Skeletal muscle tissue (tissue), 4 donors: ENCODE results near the gene KLHL7. TPM values are rescaled to one million over a fixed set of nuclear protein-coding genes. Genes with fewer than 3 reads are reported as not detected.
A peak's percentile ranks its signal among the peaks of the same experiment; 100 is the strongest.

Source experiments
- H3K27ac ChIP-seq: one replicate; pipeline ENCODE4 v1.7.0; 2013; ENCODE audit warnings: mild to moderate bottlenecking, low read depth, low read length, inconsistent platforms
- H3K27me3 ChIP-seq, 3 donors: one replicate each; pipeline ENCODE4 v1.7.0; 2013; ENCODE audit warnings: low read length in 3 of 3; ENCODE audit not compliant: control insufficient read depth in 3 of 3, insufficient read depth in 3 of 3
- H3K36me3 ChIP-seq, 3 donors: one replicate each; pipeline ENCODE4 v1.7.0; 2013; ENCODE audit warnings: low read length in 3 of 3; ENCODE audit not compliant: control insufficient read depth in 3 of 3, insufficient read depth in 3 of 3
- H3K4me1 ChIP-seq, 3 donors: one replicate each; pipeline ENCODE4 v1.7.0; 2013; ENCODE audit warnings: low read length in 3 of 3, mild to moderate bottlenecking in 3 of 3; ENCODE audit not compliant: control insufficient read depth in 3 of 3, insufficient read depth in 3 of 3
- H3K4me3 ChIP-seq, 3 donors: one replicate each; pipeline ENCODE4 v1.7.0; 2013; ENCODE audit warnings: low read length in 3 of 3
- H3K9ac ChIP-seq, 3 donors: one replicate each; pipeline ENCODE4 v1.7.0; 2013; ENCODE audit warnings: low read length in 3 of 3, mild to moderate bottlenecking in 3 of 3, moderate library complexity in 2 of 3, low read depth in 1 of 3
- H3K9me3 ChIP-seq, 3 donors: one replicate each; pipeline ENCODE4 v1.7.0; 2013; ENCODE audit warnings: low read length in 3 of 3; ENCODE audit not compliant: control insufficient read depth in 3 of 3
- total RNA-seq: library from RNA; depleted of rRNA; stranded (reverse); fragments of >200 nt; gene quantifications from one replicate; pipeline ENCODE4 v1.2.3, GENCODE V29; 2014
- donor health status: Osteomylitis.

KLHL7 gene
- 17.7 TPM for total RNA-seq

- Histone ChIP-seq H3K9me3 (no peaks in the 10 kb centered on the region), H3K36me3 (no peaks in the 10 kb centered on the region), H3K27me3 (no peaks in the 10 kb centered on the region), H3K4me1 (peaks cover 12 to 29% (median 14%) of the 10 kb centered on the region in 3 donors), H3K27ac (peak within 1 kb of the TSS; percentile 87), H3K4me3 (peak within 1 kb of the TSS; percentile 87 to 90 (median 87)), H3K9ac (peak within 1 kb of the TSS; percentile 86 to 94 (median 92))
Measured at GRCh38 chr7:23105644-23106056, at the start of gene KLHL7. TSS of gene KLHL7 (plus strand) at chr7:23105785. CDS start at chr7:23106027, 242 bp downstream.

GRCh38 chr7:23058408-23059096 is 47.0 kb upstream of the KLHL7 start:
- Histone ChIP-seq H3K9me3 (no peaks in the 10 kb centered on the region), H3K27ac (no peak overlapping the region), H3K4me3 (no peak overlapping the region), H3K4me1 (no peaks in the 10 kb centered on the region), H3K27me3 (no peaks in the 10 kb centered on the region), H3K9ac (no peak overlapping the region), H3K36me3 (no peaks in the 10 kb centered on the region)

- Histone ChIP-seq H3K4me3 (no peak overlapping the region), H3K4me1 (no peaks in the 10 kb centered on the region), H3K36me3 (no peaks in the 10 kb centered on the region), H3K9ac (no peak overlapping the region), H3K27ac (no peak overlapping the region), H3K27me3 (no peaks in the 10 kb centered on the region), H3K9me3 (no peaks in the 10 kb centered on the region)
Measured at GRCh38 chr7:23061327-23061726, 44.3 kb upstream of the KLHL7 start.

GRCh38 chr7:23062452-23062851 is 43.1 kb upstream of the KLHL7 start:
- no peak overlapping the region for H3K27ac ChIP-seq
- no peaks in the 10 kb centered on the region for H3K4me1 ChIP-seq
- H3K27me3 ChIP-seq = no peaks in the 10 kb centered on the region
- no peak overlapping the region for H3K4me3 ChIP-seq
- no peaks in the 10 kb centered on the region for H3K9me3 ChIP-seq
- H3K9ac ChIP-seq = no peak overlapping the region
- no peaks in the 10 kb centered on the region for H3K36me3 ChIP-seq

- H3K36me3 ChIP-seq = no peaks in the 10 kb centered on the region
- no peaks in the 10 kb centered on the region for H3K4me1 ChIP-seq
- H3K4me3 ChIP-seq = no peak overlapping the region
- H3K27me3 ChIP-seq = no peaks in the 10 kb centered on the region
- H3K9ac ChIP-seq = no peak overlapping the region
- no peak overlapping the region for H3K27ac ChIP-seq
- H3K9me3 ChIP-seq = no peaks in the 10 kb centered on the region
Measured at GRCh38 chr7:23065974-23066373, 39.6 kb upstream of the KLHL7 start.

- no peaks in the 10 kb centered on the region for H3K4me1 ChIP-seq
- no peak overlapping the region for H3K9ac ChIP-seq
- no peaks in the 10 kb centered on the region for H3K9me3 ChIP-seq
- H3K27me3 ChIP-seq = no peaks in the 10 kb centered on the region
- H3K27ac ChIP-seq = no peak overlapping the region
- no peak overlapping the region for H3K4me3 ChIP-seq
- no peaks in the 10 kb centered on the region for H3K36me3 ChIP-seq
Measured at GRCh38 chr7:23067271-23067670, 38.3 kb upstream of the KLHL7 start.

- H3K9ac ChIP-seq = no peak overlapping the region
- H3K27ac ChIP-seq = no peak overlapping the region
- H3K36me3 ChIP-seq = no peaks in the 10 kb centered on the region
- H3K27me3 ChIP-seq = no peaks in the 10 kb centered on the region
- H3K9me3 ChIP-seq = no peaks in the 10 kb centered on the region
- no peak overlapping the region for H3K4me3 ChIP-seq
- H3K4me1 ChIP-seq = no peaks in the 10 kb centered on the region
Measured at GRCh38 chr7:23072048-23072447, 33.5 kb upstream of the KLHL7 start.

- H3K4me3 ChIP-seq = no peak overlapping the region
- no peaks in the 10 kb centered on the region for H3K36me3 ChIP-seq
- H3K27me3 ChIP-seq = no peaks in the 10 kb centered on the region
- H3K4me1 ChIP-seq = no peaks in the 10 kb centered on the region
- H3K27ac ChIP-seq = no peak overlapping the region
- H3K9me3 ChIP-seq = no peaks in the 10 kb centered on the region
- H3K9ac ChIP-seq = no peak overlapping the region
Measured at GRCh38 chr7:23072922-23073321, 32.7 kb upstream of the KLHL7 start.

GRCh38 chr7:23074443-23075261 is 30.9 kb upstream of the KLHL7 start:
- H3K4me3 ChIP-seq = no peak overlapping the region
- H3K27me3 ChIP-seq = no peaks in the 10 kb centered on the region
- H3K36me3 ChIP-seq = no peaks in the 10 kb centered on the region
- no peak overlapping the region for H3K27ac ChIP-seq
- no peak overlapping the region for H3K9ac ChIP-seq
- no peaks in the 10 kb centered on the region for H3K9me3 ChIP-seq
- no peaks in the 10 kb centered on the region for H3K4me1 ChIP-seq

- H3K4me3 ChIP-seq = no peak overlapping the region
- H3K36me3 ChIP-seq = no peaks in the 10 kb centered on the region
- H3K9ac ChIP-seq = no peak overlapping the region
- no peaks in the 10 kb centered on the region for H3K9me3 ChIP-seq
- H3K4me1 ChIP-seq = no peaks in the 10 kb centered on the region
- H3K27ac ChIP-seq = no peak overlapping the region
- no peaks in the 10 kb centered on the region for H3K27me3 ChIP-seq
Measured at GRCh38 chr7:23075571-23075970, 30.0 kb upstream of the KLHL7 start.
